Measurements from ENCODE around the gene PTK6.

The PTK6 gene

DNA sequence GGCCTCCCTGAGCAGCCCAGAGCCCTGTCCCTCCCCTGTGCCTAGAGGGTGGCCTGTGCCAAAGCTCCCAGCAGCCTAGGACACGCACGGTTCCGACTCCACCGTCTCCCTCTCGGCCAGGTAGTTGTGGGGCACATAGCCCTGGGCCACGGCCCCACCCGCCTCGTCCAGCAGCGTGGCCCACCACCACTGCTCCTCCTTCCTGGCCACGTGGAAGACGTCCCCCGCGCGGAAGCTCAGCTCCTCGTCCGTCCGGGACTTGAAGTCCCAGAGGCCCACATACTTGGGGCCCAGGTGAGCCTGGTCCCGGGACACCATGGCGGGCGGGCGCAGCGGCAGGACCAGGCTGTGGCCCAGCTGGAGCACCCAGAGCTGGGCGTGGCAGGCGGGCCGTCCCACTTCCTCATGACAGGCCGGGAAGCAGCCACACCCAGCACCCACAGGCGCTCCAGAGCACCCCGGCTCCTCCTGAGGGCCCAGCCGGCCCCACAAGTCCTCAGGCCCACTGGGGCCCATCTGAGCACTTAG lies at the start of gene PTK6:
Gene PTK6, minus strand, starts transcription at position 380 of the 528 bp plus-strand sequence. Its CDS starts 62 bp downstream, at position 318.
- peaks cover 2% of the 10 kb centered on the region for H3K9me3 Mint-ChIP-seq
- peak within 1 kb of the TSS; percentile 70 for H3K4me3 Mint-ChIP-seq
- peak within 1 kb of the TSS; percentile 60 for H3K27ac Mint-ChIP-seq
- peak; percentile 9 for ATAC-seq
- H3K4me1 Mint-ChIP-seq = peaks cover 46% of the 10 kb centered on the region
- H3K36me3 Mint-ChIP-seq = no peaks in the 10 kb centered on the region
- H3K27me3 Mint-ChIP-seq = peaks cover 27% of the 10 kb centered on the region

- no peaks in the 10 kb centered on the region for H3K4me1 Mint-ChIP-seq
- no peak for ATAC-seq
These were observed 49.6 kb upstream of the PTK6 start for GRCh38 chr20:63586797-63587196.

GRCh38 chr20:63585616-63586565 lies 48.7 kb upstream of the PTK6 start:
- H3K27me3 Mint-ChIP-seq = no peaks in the 10 kb centered on the region
- H3K9me3 Mint-ChIP-seq = no peaks in the 10 kb centered on the region
- peaks cover 2% of the 10 kb centered on the region for H3K4me1 Mint-ChIP-seq
- H3K4me3 Mint-ChIP-seq = no peak overlapping the region
- no peak for ATAC-seq
- peaks cover 25% of the 10 kb centered on the region for H3K36me3 Mint-ChIP-seq
- H3K27ac Mint-ChIP-seq = no peak overlapping the region

More at GRCh38 chr20:63586797-63587196, 49.6 kb upstream of the PTK6 start:
- Mint-ChIP-seq H3K9me3 (no peaks in the 10 kb centered on the region), H3K36me3 (peaks cover 30% of the 10 kb centered on the region), H3K4me3 (no peak overlapping the region), H3K27ac (no peak overlapping the region), H3K27me3 (no peaks in the 10 kb centered on the region)

DNA sequence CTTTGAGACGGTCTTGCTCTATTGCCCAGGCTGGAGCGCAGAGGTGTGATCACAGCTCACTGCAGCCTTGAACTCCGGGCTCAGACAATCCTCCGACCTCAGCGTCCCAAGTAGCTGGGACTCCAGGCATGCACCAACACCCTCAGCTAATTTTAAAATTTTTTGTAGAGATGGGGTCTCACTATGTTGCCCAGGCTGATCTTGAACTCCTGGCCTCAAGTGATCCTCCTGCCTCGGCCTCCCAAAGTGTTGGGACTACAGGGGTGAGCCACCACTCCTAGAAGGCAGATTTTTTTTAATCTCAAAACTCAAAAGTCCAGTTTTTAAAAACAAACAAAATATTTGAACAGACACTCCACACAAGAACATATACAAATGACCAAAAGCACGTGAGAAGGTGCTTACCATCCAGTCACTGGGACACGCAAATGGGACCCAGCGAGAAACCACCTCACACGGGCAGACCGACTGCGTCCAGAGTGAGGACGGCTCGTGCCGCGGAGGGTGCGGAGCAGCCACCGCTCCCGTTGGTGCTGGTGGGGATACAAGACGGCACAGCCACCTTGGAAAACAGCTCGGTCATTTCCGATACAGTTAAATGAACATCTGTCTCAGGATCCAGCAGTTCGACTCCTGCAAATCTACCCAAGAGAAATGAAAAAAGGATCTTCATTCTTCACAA lies 45.3 kb upstream of the PTK6 start:
- H3K27me3 Mint-ChIP-seq = no peaks in the 10 kb centered on the region
- no peaks in the 10 kb centered on the region for H3K36me3 Mint-ChIP-seq
- no peak for ATAC-seq
- peaks cover 8% of the 10 kb centered on the region for H3K4me1 Mint-ChIP-seq
- no peak overlapping the region for H3K27ac Mint-ChIP-seq
- H3K9me3 Mint-ChIP-seq = no peaks in the 10 kb centered on the region
- no peak overlapping the region for H3K4me3 Mint-ChIP-seq

GRCh38 chr20:63580796-63581461 lies 43.8 kb upstream of the PTK6 start:
- no peak overlapping the region for H3K27ac Mint-ChIP-seq
- peak; percentile 92 for ATAC-seq
- no peaks in the 10 kb centered on the region for H3K36me3 Mint-ChIP-seq
- H3K27me3 Mint-ChIP-seq = peaks cover 8% of the 10 kb centered on the region
- H3K9me3 Mint-ChIP-seq = no peaks in the 10 kb centered on the region
- H3K4me1 Mint-ChIP-seq = peaks cover 8% of the 10 kb centered on the region
- no peak overlapping the region for H3K4me3 Mint-ChIP-seq

GRCh38 chr20:63579017-63579694 lies 42.0 kb upstream of the PTK6 start:
- no peaks in the 10 kb centered on the region for H3K36me3 Mint-ChIP-seq
- no peaks in the 10 kb centered on the region for H3K9me3 Mint-ChIP-seq
- no peak overlapping the region for H3K4me3 Mint-ChIP-seq

GRCh38 chr20:63578224-63579016 lies 41.2 kb upstream of the PTK6 start:
- Mint-ChIP-seq H3K27ac (no peak overlapping the region), H3K4me1 (peaks cover 8% of the 10 kb centered on the region), H3K27me3 (peaks cover 9% of the 10 kb centered on the region), H3K4me3 (no peak overlapping the region), H3K36me3 (no peaks in the 10 kb centered on the region), H3K9me3 (no peaks in the 10 kb centered on the region)
- ATAC-seq = no peak

More at GRCh38 chr20:63579017-63579694, 42.0 kb upstream of the PTK6 start:
- H3K4me1 Mint-ChIP-seq = peaks cover 8% of the 10 kb centered on the region
- no peak for ATAC-seq
- H3K27ac Mint-ChIP-seq = no peak overlapping the region
- H3K27me3 Mint-ChIP-seq = peaks cover 9% of the 10 kb centered on the region

DNA sequence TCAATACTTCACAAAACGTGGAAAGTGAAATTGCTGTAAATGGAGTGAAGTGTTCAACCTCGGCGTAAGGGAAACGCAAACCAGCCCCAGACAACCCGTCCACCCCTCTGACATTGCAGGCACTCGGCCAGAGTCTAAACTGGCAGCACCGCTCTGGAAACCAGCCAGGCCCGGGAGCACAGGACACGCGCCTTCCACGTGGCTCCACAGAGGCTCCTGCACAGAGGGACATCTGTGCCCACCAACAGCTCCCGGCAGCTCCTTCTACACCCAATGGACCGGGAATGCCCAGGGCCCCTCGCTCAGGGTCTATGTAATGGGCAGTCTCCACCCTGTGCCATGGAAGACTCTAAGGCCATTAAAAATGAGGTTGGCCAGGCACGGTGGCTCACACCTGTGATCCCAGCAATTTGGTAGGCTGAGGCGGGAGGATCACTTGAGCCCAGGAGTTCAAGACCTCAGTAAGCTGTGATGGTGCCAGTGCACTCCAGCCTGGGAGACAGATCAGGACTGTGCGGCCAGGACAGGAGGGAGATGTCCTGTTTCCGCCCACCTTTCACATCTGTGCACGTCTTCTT lies 40.2 kb upstream of the PTK6 start:
- ATAC-seq = no peak

GRCh38 chr20:63576311-63576710 lies 39.1 kb upstream of the PTK6 start:
- H3K27me3 Mint-ChIP-seq = peaks cover 9% of the 10 kb centered on the region

More for the DNA sequence above, 40.2 kb upstream of the PTK6 start:
- Mint-ChIP-seq H3K9me3 (no peaks in the 10 kb centered on the region), H3K27me3 (peaks cover 9% of the 10 kb centered on the region), H3K27ac (no peak overlapping the region), H3K4me1 (peaks cover 8% of the 10 kb centered on the region), H3K36me3 (no peaks in the 10 kb centered on the region), H3K4me3 (no peak overlapping the region)

GRCh38 chr20:63574829-63575743 lies 37.9 kb upstream of the PTK6 start:
- Mint-ChIP-seq H3K27me3 (peaks cover 9% of the 10 kb centered on the region), H3K36me3 (no peaks in the 10 kb centered on the region), H3K9me3 (no peaks in the 10 kb centered on the region), H3K4me1 (peaks cover under 1% of the 10 kb centered on the region), H3K4me3 (peak overlapping the region; percentile 72), H3K27ac (peak overlapping the region; percentile 75)
- no peak for ATAC-seq

More at GRCh38 chr20:63576311-63576710, 39.1 kb upstream of the PTK6 start:
- Mint-ChIP-seq H3K9me3 (no peaks in the 10 kb centered on the region), H3K4me3 (no peak overlapping the region), H3K36me3 (no peaks in the 10 kb centered on the region), H3K27ac (no peak overlapping the region), H3K4me1 (peaks cover 8% of the 10 kb centered on the region)
- ATAC-seq = no peak

DNA sequence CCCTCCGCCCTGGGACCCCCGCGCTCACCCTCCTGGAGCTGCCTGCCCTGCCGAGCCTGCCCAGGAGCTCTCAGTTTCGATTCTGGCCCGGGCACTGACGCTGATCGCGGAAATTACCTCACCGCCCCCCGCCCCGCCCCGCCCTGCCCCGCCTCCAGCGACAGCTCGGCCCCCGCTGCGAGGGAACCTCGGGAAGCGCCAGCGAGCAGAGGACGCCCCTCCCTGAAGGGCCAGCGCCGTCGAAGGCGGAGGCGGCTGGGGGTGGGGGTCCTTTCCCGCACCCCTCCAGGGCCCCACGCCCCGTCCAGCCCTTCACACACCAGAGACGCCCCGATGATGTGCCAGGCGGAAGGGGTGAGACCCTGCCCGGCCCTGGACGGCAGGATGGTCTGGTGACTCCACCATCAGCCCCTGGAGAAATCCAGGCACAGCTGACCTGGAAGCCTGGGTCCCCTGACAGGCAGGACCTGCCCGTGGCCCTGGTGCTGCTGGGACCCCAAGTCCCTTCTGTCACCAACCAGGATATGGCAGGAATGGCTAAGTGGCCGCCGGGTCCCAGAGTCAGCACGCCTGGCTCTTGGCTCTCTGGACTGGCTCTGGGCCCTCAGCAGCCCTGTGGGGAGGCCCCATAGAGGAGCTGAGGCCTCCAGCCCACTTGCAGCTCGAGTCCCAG lies 37.1 kb upstream of the PTK6 start, which contains the start of gene HELZ2:
Gene HELZ2, minus strand, starts transcription at position 84 of the 673 bp plus-strand sequence. CDS start 1,854 bp downstream, outside the sequence.
- Mint-ChIP-seq H3K4me1 (peaks cover 9% of the 10 kb centered on the region), H3K27me3 (peaks cover 9% of the 10 kb centered on the region), H3K36me3 (no peaks in the 10 kb centered on the region), H3K4me3 (peak within 1 kb of the TSS; percentile 87), H3K27ac (peak within 1 kb of the TSS; percentile 75), H3K9me3 (no peaks in the 10 kb centered on the region)
- ATAC-seq = peak; percentile 89

DNA sequence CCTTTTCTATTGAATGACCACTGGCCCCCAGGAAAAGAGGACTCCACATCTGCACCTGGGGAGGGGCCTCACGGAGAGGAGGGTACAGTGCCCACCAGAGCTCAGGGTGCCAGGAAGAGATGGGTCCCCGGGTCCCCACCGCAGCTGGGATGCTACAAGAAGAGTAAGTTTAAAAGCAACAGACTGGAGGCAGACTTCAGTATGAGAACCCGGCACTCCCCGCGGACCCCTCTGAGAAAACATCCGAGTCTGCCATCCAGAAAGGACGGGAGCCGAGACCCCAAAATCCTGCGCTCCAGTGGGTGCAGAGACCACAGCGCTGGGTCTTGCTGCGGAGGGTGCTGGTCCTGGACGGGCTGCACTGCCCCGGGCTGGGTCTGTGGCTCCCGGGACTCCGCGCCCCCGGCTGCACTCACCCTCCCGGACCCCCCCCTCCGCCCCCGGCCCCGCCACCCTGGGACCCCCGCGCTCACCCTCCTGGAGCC lies 36.5 kb upstream of the PTK6 start:
- peak overlapping the region; percentile 75 for H3K27ac Mint-ChIP-seq
- ATAC-seq = peak; percentile 44
- H3K9me3 Mint-ChIP-seq = no peaks in the 10 kb centered on the region
- H3K4me1 Mint-ChIP-seq = peaks cover 15% of the 10 kb centered on the region
- peaks cover 9% of the 10 kb centered on the region for H3K27me3 Mint-ChIP-seq
- peak overlapping the region; percentile 87 for H3K4me3 Mint-ChIP-seq
- no peaks in the 10 kb centered on the region for H3K36me3 Mint-ChIP-seq
